Middle frontal gyrus (tissue), 1 donor: ENCODE measurements around the gene MAML1.
"Not testable (repeated sequence)": the region's sequence is repeated elsewhere in the genome, so short reads cannot be mapped to it uniquely, and the experiment has no call there.

ENCODE experiments used
- DNase-seq: peaks from one replicate; pipeline ENCODE4 v3.0.0-alpha.2; 2015; ENCODE audit warnings: low spot score; ENCODE audit errors: extremely low spot score

Gene MAML1

GRCh38 chr5:179732412-179732917, at the start of gene MAML1:
TSS of gene MAML1 (plus strand) at chr5:179732822. CDS start at chr5:179733113, 291 bp downstream.
- DNase-seq = peak; percentile 100

GRCh38 chr5:179689212-179689611, 43.4 kb upstream of the MAML1 start:
- DNase-seq = not testable (repeated sequence)

GRCh38 chr5:179694561-179694960, 38.1 kb upstream of the MAML1 start:
- DNase-seq = no peak

GRCh38 chr5:179696603-179697002, 36.0 kb upstream of the MAML1 start:
- DNase-seq = no peak

GRCh38 chr5:179697108-179697507, 35.5 kb upstream of the MAML1 start:
- no peak for DNase-seq

- not testable (repeated sequence) for DNase-seq
These were observed 35.1 kb upstream of the MAML1 start for GRCh38 chr5:179697543-179697942.

GRCh38 chr5:179697993-179698934, 34.4 kb upstream of the MAML1 start:
- peak; percentile 98 for DNase-seq

- DNase-seq = no peak
These were observed 33.5 kb upstream of the MAML1 start, which contains the start of gene CANX for GRCh38 chr5:179698935-179699615. TSS of gene CANX (plus strand) at chr5:179698967. CDS start at chr5:179705682, 6,715 bp downstream.

- DNase-seq = no peak
These were observed 32.9 kb upstream of the MAML1 start for GRCh38 chr5:179699616-179700237.

- DNase-seq = no peak
These were observed 32.2 kb upstream of the MAML1 start for GRCh38 chr5:179700401-179700918.

- no peak for DNase-seq
These were observed 16.3 kb upstream of the MAML1 start for GRCh38 chr5:179716286-179716685.

- DNase-seq = no peak
These were observed 12.4 kb upstream of the MAML1 start for GRCh38 chr5:179720222-179720621.

GRCh38 chr5:179724163-179724562, 8.5 kb upstream of the MAML1 start:
- DNase-seq = no peak

- no peak for DNase-seq
These were observed 5.5 kb upstream of the MAML1 start for GRCh38 chr5:179727106-179727505.

- no peak for DNase-seq
These were observed 3.3 kb upstream of the MAML1 start for GRCh38 chr5:179729303-179729702.

GRCh38 chr5:179729727-179730126, 2.9 kb upstream of the MAML1 start:
- DNase-seq = no peak

GRCh38 chr5:179730356-179730755, 2.3 kb upstream of the MAML1 start:
- no peak for DNase-seq

- no peak for DNase-seq
These were observed 1.8 kb upstream of the MAML1 start for GRCh38 chr5:179730852-179731251.

- no peak for DNase-seq
These were observed 721 bp upstream of the MAML1 start for GRCh38 chr5:179731791-179732411.

GRCh38 chr5:179732918-179733771, 523 bp downstream of the MAML1 start:
- no peak for DNase-seq
